Fibroblast of lung (primary cell): ENCODE results near the gene PRRC2A. TPM values are rescaled to one million over a fixed set of nuclear protein-coding genes. Genes with fewer than 3 reads are reported as not detected.

Source experiments
- DNase-seq, 2 donors: peaks; one replicate each; pipeline versions ENCODE4 v3.0.0 to v3.0.0-alpha.2; 2010; ENCODE audit warnings: low read depth in 2 of 2
- H2AFZ ChIP-seq: 2 replicates; pipeline ENCODE4 v1.5.1; 2012; ENCODE audit warnings: low read length, control low read depth, inconsistent platforms
- H3K27ac ChIP-seq: 2 replicates; pipeline ENCODE4 v1.5.1; 2011; ENCODE audit warnings: low read length, control low read depth; ENCODE audit not compliant: insufficient read depth
- H3K27me3 ChIP-seq: 2 replicates; pipeline ENCODE4 v1.5.1; 2011; ENCODE audit warnings: mild to moderate bottlenecking, low read length; ENCODE audit not compliant: control insufficient read depth, insufficient read depth
- H3K36me3 ChIP-seq: 2 replicates; pipeline ENCODE4 v1.5.1; 2011; ENCODE audit warnings: low read length; ENCODE audit not compliant: control insufficient read depth, insufficient read depth
- H3K4me1 ChIP-seq: 2 replicates; pipeline ENCODE4 v1.5.1; 2011; ENCODE audit warnings: low read length; ENCODE audit not compliant: control insufficient read depth, insufficient read depth; ENCODE audit errors: extremely low read depth
- H3K4me2 ChIP-seq: 2 replicates; pipeline ENCODE4 v1.5.1; 2011; ENCODE audit warnings: low read length, control low read depth; ENCODE audit not compliant: insufficient read depth; ENCODE audit errors: extremely low read depth
- H3K4me3 ChIP-seq, 4 experiments: fragments of 200-600 bp in 1 of 4; sonication (generic) in 1 of 4; replicated peaks in 1 of 4; 2 replicates each; pipeline ENCODE4 v1.5.1; 2011 to 2016; ENCODE audit warnings: low read length in 4 of 4, low read depth in 3 of 4, mild to moderate bottlenecking in 3 of 4, control low read depth in 2 of 4, inconsistent platforms in 1 of 4, mixed read lengths in 1 of 4; ENCODE audit not compliant: insufficient read depth in 1 of 4; ENCODE audit errors: control extremely low read depth in 1 of 4
- H3K79me2 ChIP-seq: 2 replicates; pipeline ENCODE4 v1.5.1; 2012; ENCODE audit warnings: mild to moderate bottlenecking, low read length, inconsistent platforms; ENCODE audit not compliant: control insufficient read depth, insufficient read depth
- H3K9ac ChIP-seq: 2 replicates; pipeline ENCODE4 v1.5.1; 2011; ENCODE audit warnings: mild to moderate bottlenecking, low read length, control low read depth; ENCODE audit not compliant: insufficient read depth
- H3K9me3 ChIP-seq: 2 replicates; pipeline ENCODE4 v1.5.1; 2012; ENCODE audit warnings: low read depth, low read length; ENCODE audit not compliant: control insufficient read depth, insufficient read depth
- H4K20me1 ChIP-seq: 2 replicates; pipeline ENCODE4 v1.5.1; 2011; ENCODE audit warnings: low read length; ENCODE audit not compliant: control insufficient read depth, insufficient read depth; ENCODE audit errors: extremely low read depth
- CTCF ChIP-seq, 2 donors: IDR thresholded peaks in 1 of 2; conservative IDR thresholded peaks in 1 of 2; 1 replicate in 1 of 2; 2 replicates in 1 of 2; pipeline ENCODE4 v1.5.1; 2011 to 2012; ENCODE audit warnings: low read length in 2 of 2, control low read depth in 1 of 2, inconsistent platforms in 1 of 2, low read depth in 1 of 2, mild to moderate bottlenecking in 1 of 2
- EZH2 ChIP-seq: IDR thresholded peaks from 2 replicates; pipeline ENCODE4 v1.5.1; 2012; ENCODE audit warnings: low read length, control low read depth, mild to moderate bottlenecking; ENCODE audit errors: missing control alignments
- polyA plus RNA-seq, 2 donors: library from polyadenylated mRNA; depleted of rRNA in 1 of 2; stranded (reverse) in 1 of 2; unstranded in 1 of 2; fragments of >200 nt; gene quantifications; 2 replicates each; pipeline ENCODE4 v1.2.1, GENCODE V29; 2011 to 2012; ENCODE audit warnings: missing spikeins in 1 of 2
- total RNA-seq: library from RNA; depleted of rRNA; stranded (reverse); fragments of >200 nt; gene quantifications from 2 replicates; pipeline ENCODE4 v1.2.1, GENCODE V29; 2014

PRRC2A gene
- total and polyA plus RNA-seq, 2 donors (not counting 1 experiment from before 2014, with no cell fraction given) = 26.9 to 46.6 TPM

GRCh38 chr6:31586599-31587281 is 33.8 kb upstream of the PRRC2A start:
- Histone ChIP-seq H3K27ac (no peak overlapping the region), H3K9me3 (no peaks in the 10 kb centered on the region), H3K36me3 (no peaks in the 10 kb centered on the region), H3K79me2 (no peaks in the 10 kb centered on the region), H3K27me3 (peaks cover 4% of the 10 kb centered on the region), H3K4me3 (no peak overlapping the region), H3K4me1 (no peaks in the 10 kb centered on the region), H3K4me2 (no peak overlapping the region), H4K20me1 (no peaks in the 10 kb centered on the region), H2AFZ (no peak overlapping the region), H3K9ac (no peak overlapping the region)
- no peak for DNase-seq
- no peak for TF ChIP-seq EZH2
- no peak for TF ChIP-seq CTCF (conservative IDR thresholded peaks at IDR 0.05 in 1 of 2, IDR thresholded peaks at IDR 0.05 in 1 of 2; ENCODE audit: low read depth in 1 of 2, low read length in 2 of 2)

DNA sequence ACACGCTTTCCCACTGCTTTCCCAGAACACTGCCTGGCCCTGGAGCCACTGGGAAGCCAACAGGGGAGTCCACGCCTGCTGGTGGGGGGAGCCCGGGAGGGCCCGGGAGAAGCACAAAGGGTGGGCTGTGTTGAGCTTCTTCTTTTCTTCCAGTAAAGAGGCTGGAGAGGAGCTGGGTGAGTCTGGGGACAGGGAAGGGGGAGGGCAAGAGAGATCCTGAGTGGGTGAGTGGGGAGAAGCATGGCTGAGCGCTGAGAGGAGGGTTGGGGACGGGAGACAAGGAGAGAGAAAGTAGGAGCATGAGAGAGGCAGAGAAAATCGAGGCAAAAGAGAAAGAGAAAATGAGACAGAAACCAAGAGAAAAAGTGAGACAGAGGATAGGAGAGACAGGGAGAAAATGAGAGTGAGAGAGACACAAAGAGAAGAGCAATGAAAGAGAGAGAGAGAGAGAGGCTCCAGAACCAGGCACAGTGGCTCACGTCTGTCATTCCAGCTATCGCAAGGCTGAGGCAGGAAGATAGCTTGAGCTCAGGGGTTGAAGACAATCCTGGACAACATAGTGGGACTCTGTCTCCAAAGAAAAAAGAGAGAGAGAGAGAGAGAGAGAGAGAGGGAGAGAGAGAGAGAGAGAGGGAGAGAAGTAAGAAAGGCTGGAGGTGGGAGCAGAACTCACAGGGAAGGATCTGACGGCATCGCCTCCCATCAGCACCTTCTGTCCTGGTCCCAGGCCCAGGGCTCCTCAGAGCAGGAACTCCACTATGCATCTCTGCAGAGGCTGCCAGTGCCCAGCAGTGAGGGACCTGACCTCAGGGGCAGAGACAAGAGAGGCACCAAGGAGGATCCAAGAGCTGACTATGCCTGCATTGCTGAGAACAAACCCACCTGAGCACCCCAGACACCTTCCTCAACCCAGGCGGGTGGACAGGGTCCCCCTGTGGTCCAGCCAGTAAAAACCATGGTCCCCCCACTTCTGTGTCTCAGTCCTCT is 32.4 kb upstream of the PRRC2A start:
- H2AFZ ChIP-seq = no peak overlapping the region

More for the DNA sequence above, 32.4 kb upstream of the PRRC2A start:
- no peaks in the 10 kb centered on the region for H3K36me3 ChIP-seq
- H3K4me1 ChIP-seq = no peaks in the 10 kb centered on the region
- no peak overlapping the region for H3K9ac ChIP-seq
- no peaks in the 10 kb centered on the region for H4K20me1 ChIP-seq
- no peak for TF ChIP-seq EZH2
- no peak for TF ChIP-seq CTCF (conservative IDR thresholded peaks at IDR 0.05 in 1 of 2, IDR thresholded peaks at IDR 0.05 in 1 of 2; ENCODE audit: low read depth in 1 of 2, low read length in 2 of 2)
- no peak overlapping the region for H3K4me3 ChIP-seq
- no peak for DNase-seq
- H3K27me3 ChIP-seq = peaks cover 4% of the 10 kb centered on the region
- H3K27ac ChIP-seq = no peak overlapping the region
- H3K9me3 ChIP-seq = no peaks in the 10 kb centered on the region
- H3K79me2 ChIP-seq = no peaks in the 10 kb centered on the region
- no peak overlapping the region for H3K4me2 ChIP-seq
